WERI-Rb-1 (cell line): ENCODE measurements around the gene AGTRAP.
A peak's percentile ranks its signal among the peaks of the same experiment; 100 is the strongest.

Experiments
- DNase-seq: peaks from one replicate; pipeline ENCODE4 v3.0.0-alpha.2; 2020
- H3K27ac ChIP-seq: fragments of 250-450 bp; sonication (Bioruptor Pico); 2 replicates; pipeline ENCODE4 v1.5.1; 2020; ENCODE audit warnings: mild to moderate bottlenecking, moderate library complexity
- H3K27me3 ChIP-seq: fragments of 250-450 bp; sonication (Bioruptor Pico); 2 replicates; pipeline ENCODE4 v1.5.1; 2021; ENCODE audit warnings: mild to moderate bottlenecking, low read depth, moderate library complexity; ENCODE audit not compliant: insufficient read depth, severe bottlenecking
- H3K36me3 ChIP-seq: fragments of 250-450 bp; sonication (Bioruptor Pico); 2 replicates; pipeline ENCODE4 v1.5.1; 2020; ENCODE audit warnings: mild to moderate bottlenecking, moderate library complexity
- H3K4me3 ChIP-seq: 2 replicates; pipeline ENCODE4 v1.5.1; 2011; ENCODE audit warnings: low read depth, mild to moderate bottlenecking, control low read depth, low read length
- H3K9me3 ChIP-seq: fragments of 250-450 bp; sonication (Bioruptor Pico); 2 replicates; pipeline ENCODE4 v1.5.1; 2021; ENCODE audit warnings: mild to moderate bottlenecking, moderate library complexity; ENCODE audit not compliant: severe bottlenecking
- CTCF ChIP-seq: IDR thresholded peaks from 2 replicates; pipeline ENCODE4 v1.5.1; 2011; ENCODE audit warnings: low read depth, mild to moderate bottlenecking, control low read depth, inconsistent platforms, low read length

The AGTRAP gene

GRCh38 chr1:11728126-11728806, 7.7 kb upstream of the AGTRAP start:
- H3K27ac ChIP-seq = no peak overlapping the region
- no peak for DNase-seq
- TF ChIP-seq CTCF = no peak
- no peaks in the 10 kb centered on the region for H3K9me3 ChIP-seq
- H3K27me3 ChIP-seq = no peaks in the 10 kb centered on the region
- H3K4me3 ChIP-seq = no peak overlapping the region
- H3K36me3 ChIP-seq = no peaks in the 10 kb centered on the region

- Histone ChIP-seq H3K9me3 (no peaks in the 10 kb centered on the region), H3K4me3 (no peak overlapping the region), H3K36me3 (no peaks in the 10 kb centered on the region), H3K27ac (no peak overlapping the region), H3K27me3 (no peaks in the 10 kb centered on the region)
- TF ChIP-seq CTCF = no peak
- no peak for DNase-seq
Measured at GRCh38 chr1:11729155-11729497, 6.8 kb upstream of the AGTRAP start.

DNA sequence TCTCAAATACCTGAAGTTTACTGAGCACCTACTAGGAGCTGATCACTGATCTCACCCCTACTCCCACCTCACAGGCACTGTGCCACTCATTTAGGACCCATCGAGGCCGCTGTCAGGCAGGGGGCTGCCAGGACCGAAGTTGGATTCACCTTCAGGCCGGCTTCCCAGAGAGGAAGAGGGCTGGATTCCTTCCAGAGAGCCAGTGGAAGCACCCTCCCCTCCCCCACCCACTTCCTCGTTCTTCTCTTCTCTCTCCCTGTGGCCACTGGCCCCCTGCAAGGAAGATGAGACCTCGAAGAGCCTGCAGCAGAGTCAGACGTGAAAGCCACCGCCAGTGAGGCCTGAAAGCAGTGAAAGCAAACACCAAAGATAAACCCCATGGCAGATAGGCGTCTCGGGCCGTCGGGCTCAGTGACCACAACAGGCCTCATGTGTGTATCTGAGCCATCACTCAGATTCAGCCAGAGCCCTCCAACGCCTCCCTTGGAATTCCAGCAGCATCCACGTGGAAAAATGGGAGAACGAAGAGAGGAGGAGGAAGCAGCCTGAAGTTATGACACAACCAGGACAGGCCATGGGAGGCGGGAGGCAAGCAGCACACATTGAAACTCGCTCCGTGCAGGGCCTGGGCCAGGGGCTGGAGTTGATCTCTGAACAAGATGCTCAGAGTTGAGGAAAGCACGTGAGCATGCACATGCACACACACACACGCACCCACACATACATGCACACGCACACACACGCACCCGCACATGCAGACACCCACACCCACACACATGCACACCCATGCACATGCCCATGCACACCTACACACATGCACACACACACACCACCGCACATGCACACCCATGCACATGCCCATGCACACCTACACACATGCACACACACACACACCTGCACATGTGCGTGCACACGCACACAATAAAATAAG, 6.2 kb upstream of the AGTRAP start:
- no peak overlapping the region for H3K4me3 ChIP-seq
- DNase-seq = no peak
- no peak overlapping the region for H3K27ac ChIP-seq
- H3K36me3 ChIP-seq = no peaks in the 10 kb centered on the region
- TF ChIP-seq CTCF = no peak
- H3K27me3 ChIP-seq = no peaks in the 10 kb centered on the region
- H3K9me3 ChIP-seq = no peaks in the 10 kb centered on the region

- no peak overlapping the region for H3K27ac ChIP-seq
- no peak for DNase-seq
Measured at GRCh38 chr1:11730429-11730891, 5.5 kb upstream of the AGTRAP start.

GRCh38 chr1:11731691-11732283, 4.1 kb upstream of the AGTRAP start:
- no peak overlapping the region for H3K4me3 ChIP-seq
- no peaks in the 10 kb centered on the region for H3K36me3 ChIP-seq
- no peaks in the 10 kb centered on the region for H3K27me3 ChIP-seq
- DNase-seq = peak; percentile 44
- no peaks in the 10 kb centered on the region for H3K9me3 ChIP-seq
- no peak for TF ChIP-seq CTCF
- peak overlapping the region; percentile 20; the same call in 1 of the 2 replicates for H3K27ac ChIP-seq

More at GRCh38 chr1:11730429-11730891, 5.5 kb upstream of the AGTRAP start:
- no peaks in the 10 kb centered on the region for H3K9me3 ChIP-seq
- H3K27me3 ChIP-seq = no peaks in the 10 kb centered on the region
- H3K36me3 ChIP-seq = no peaks in the 10 kb centered on the region
- H3K4me3 ChIP-seq = no peak overlapping the region
- TF ChIP-seq CTCF = no peak
